GM21717 (cell line): ENCODE results near the gene SH3BGRL3.
A peak's percentile ranks its signal among the peaks of the same experiment; 100 is the strongest.

ENCODE experiments used
- ATAC-seq: cut with Tn5 transposase; IDR thresholded peaks from one replicate; pipeline ENCODE4 v1.9.1; 2021; ENCODE audit warnings: mild to moderate bottlenecking, moderate library complexity; ENCODE audit not compliant: unreplicated experiment

SH3BGRL3 gene

DNA sequence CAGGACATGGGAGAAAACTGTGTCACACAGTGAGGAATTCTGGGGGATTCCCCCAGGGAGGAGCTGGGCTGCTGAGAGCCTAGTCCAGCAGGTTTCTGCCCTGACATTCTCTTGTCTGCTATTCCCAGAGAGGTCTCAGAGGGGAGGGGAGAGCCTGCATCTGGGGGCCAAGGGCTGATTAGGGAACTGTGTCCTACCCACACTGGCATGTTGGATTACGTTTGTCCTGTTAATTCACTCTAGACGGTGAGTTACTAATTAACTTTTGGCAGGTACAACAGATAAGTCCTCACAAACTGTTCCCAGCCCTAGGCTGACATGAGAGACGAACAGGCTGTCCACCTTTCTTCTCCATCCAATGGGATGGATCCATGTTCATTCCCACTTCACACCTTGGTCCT lies 2.6 kb upstream of the SH3BGRL3 start:
- ATAC-seq = no peak

DNA sequence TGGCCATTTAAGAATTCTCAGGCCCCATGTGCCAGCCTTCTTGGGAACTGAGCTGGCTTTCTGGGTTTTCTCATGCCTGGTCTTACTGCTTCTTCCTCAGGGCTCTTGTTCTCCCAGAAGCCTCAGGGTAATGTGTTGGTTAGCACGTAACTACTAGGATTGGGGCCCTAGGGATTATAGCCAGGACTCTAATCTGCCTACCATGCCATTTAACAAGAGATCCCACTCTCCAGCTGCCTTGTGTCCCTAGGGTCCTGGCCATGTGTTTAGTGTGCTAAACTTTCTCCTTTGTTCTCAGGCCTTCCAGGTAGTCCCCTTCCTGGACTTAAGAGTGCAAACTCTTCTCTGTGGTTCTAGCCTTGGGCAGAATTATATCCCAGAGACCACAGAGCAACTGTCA lies 2.2 kb upstream of the SH3BGRL3 start:
- no peak for ATAC-seq

DNA sequence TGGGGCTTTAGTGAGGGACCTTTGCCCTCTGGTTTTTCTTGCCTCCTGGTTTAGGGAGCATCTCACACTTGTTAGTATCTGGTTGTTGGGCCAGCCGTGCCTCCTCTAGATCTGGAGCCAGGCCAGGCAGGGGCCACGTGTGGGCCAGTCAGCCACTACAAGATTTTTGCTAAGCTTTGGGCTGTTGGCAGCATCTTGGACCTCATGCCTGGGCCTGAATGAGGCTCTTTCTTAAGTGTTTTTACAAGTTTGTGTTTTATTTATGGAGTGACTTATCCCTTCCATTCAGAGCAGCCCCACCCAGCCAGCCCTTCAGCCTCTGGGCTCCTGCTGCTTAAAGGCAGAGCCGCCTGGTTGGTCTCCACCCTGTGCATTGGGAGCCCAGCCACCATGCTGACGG lies 1.6 kb upstream of the SH3BGRL3 start:
- no peak for ATAC-seq

DNA sequence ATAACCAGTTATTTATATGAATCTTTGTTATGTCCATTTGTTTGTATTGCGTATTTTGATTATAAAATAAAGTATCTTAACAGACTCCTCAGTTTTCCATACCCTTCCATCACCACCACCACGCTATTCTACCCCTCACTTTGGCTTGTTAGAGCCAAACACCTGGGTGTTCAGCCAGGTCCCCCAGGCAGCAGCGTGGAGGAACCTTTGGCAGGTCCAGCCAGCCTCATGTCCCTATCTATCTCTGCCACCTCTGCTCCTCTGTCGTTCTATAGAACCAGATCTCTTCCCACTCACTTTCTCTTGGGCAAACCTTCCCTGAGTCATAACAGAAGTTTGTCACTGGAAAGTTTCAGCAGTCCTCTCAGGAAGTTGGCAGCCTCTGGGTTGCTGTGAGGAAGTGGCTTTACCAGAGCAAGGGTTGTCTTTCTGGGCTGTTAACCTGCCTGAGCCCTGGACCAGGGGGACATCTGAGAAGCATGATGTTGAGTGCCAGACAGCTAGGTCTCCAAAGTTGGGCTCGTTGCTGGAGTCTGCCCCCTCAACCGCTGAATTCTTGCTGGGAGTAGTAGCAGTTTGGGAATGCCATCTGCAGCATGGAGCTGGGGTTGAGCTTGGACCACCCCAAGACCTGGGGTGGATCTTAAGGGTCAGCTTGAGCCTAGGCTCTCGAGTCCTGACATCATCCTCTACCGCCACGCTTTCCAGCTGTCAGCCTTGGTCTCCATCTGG lies 996 bp upstream of the SH3BGRL3 start:
- no peak for ATAC-seq

DNA sequence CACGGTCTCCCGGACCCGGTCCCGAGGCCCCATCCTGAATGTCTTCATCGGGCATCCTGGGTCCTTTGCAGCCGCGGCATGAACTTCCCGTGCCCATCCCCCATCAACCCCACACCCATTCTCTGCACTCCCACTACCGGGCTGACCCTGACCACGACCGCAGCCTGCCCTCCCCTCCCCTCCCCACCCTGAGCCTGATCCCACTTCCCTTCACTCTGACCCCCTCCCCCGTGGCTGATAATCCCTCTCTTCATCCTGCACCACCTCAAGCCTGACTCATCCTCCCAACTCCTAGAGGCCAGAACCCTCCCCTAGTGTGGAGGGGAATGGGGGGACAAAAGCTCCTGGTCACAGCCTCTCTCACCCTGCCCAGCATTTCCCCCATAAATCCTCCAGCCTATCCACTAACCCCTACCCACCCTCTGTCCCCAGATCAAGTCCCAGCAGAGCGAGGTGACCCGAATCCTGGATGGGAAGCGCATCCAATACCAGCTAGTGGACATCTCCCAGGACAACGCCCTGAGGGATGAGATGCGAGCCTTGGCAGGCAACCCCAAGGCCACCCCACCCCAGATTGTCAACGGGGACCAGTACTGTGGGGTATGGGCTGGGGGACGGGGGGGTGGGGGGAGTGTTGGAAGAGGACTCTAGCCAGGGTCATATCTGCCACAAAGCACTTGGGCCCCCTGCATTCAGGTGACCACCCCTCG lies 602 bp downstream of the SH3BGRL3 start:
- ATAC-seq = no peak

DNA sequence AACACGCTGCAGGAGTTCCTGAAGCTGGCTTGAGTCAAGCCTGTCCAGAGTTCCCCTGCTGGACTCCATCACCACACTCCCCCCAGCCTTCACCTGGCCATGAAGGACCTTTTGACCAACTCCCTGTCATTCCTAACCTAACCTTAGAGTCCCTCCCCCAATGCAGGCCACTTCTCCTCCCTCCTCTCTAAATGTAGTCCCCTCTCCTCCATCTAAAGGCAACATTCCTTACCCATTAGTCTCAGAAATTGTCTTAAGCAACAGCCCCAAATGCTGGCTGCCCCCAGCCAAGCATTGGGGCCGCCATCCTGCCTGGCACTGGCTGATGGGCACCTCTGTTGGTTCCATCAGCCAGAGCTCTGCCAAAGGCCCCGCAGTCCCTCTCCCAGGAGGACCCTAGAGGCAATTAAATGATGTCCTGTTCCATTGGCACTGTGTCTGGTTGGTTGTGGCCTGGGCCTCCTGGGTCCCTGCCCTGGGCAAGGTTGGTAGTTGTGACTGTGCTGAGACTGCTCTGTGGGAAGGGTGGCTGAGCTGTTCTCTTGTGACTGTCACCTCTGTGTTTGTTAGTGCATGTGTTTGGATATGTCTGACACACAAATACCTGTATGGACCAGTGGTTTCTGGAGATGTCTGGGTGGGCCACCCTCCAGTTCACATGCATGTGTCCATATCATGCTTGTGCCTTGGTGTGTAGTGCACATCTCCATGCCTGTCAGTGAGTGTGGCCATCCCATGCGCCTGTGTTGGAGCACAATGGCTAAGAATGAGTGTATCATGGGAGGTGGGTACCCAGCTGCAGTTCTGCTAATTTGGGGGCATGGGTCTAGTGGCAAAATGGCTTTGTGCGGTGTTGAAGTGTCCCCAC lies 1.4 kb downstream of the SH3BGRL3 start:
- no peak for ATAC-seq

DNA sequence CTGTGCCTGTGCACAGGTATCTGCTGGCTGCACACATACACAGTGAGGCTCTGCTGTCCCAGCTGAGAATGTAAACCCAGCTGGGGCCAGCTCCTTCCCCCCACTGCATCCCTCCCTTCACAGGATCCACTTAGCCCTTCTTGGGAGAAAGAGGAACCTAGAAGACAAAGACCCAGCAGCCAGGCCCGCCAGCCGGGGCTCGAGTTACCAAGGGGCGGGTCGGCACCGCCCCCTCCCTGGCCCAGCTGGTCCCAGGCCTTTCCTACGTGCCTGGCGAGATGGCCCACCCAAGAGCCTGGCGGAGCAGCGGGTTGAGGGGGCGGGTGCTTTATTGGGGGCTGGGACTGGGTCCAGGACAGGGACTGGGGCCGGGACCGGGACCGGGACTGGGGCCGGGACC lies 2.1 kb downstream of the SH3BGRL3 start:
- no peak for ATAC-seq

DNA sequence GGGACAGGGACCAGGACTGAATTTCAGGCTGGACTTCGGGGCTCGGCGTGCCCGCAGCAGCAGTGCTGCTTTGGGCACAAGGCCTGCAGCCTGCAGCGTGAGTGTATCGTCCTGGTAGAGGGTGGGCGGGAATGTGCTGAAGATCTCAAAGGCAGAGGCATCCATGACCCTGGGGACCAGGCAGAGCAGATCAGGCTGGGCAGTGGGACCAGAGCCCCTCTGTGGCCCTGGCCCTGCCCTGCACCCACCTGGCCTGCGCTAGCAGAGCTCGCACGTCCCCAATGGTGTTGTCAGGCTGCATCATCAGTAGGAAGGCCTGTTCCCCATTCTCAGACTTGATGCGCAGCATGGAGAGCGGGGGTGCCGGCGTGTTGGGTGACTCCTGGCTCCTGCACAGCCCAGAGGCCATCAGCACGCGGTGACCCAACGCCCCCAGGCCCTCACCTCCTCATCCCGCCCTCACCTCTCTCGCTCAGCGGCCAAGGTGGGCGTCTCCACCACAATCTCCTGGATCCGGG lies 2.6 kb downstream of the SH3BGRL3 start:
- no peak for ATAC-seq

DNA sequence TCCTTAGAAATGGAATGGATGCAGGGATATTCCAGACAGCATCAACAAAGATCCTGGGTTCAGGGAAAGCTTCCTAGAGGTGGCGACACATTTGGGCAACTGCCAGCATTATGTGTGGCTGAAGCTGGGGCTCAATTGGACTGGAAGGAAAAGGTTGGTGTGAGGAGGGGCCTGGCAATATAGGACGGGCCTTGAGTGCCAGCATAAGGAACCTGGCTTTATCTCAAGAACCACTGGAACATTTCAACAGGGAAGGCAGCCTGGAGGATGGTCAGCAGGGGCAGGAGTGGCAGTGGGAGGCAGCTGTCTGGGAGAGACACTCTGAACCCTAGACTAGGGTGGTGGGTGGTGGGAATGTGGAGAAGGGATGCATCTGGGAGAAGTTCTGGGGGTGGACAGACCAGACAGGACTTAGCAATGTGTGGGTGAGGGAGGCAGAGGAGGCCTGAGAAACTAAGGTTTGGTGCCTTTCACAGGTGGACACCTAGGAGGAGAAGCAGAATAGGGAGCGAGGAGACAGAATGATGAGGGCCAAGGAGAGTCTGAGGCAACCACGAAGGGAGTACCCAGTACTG lies 3.5 kb downstream of the SH3BGRL3 start:
- ATAC-seq = no peak

DNA sequence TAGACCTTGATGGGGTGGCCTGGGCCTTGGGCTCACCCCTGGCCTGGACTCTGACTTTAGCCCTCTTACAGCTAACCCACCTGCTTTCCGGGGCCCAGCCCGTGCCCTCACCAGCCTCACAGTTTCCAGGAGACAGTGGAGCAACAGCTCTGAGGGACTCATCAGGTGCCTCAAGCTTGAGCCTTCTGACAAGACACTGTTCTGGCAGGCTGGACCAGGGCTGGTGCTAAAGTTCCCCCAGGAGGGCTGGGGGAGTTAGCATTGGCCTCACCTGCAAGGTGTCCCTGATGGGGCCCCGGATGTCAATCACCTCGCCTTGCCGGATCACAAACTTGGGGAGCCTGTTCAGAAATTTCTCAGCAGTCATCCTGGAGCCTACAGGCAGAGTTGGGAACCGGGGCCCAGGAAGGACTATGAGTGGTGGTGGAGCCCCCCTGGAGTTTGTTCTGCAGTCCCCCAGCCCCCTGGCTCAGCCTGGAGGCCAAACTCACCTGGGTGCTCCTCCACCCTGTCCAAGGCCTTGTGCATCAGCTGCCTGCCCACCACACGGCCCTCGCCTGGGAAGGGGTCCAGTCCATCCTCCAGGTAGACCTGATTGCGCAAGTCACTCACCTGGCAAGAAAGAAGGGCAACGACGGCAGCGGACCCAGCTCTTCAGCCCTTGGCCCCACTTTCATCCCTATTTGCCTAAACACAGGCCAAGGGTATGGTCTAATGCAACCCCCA lies 4.1 kb downstream of the SH3BGRL3 start:
- ATAC-seq = no peak

DNA sequence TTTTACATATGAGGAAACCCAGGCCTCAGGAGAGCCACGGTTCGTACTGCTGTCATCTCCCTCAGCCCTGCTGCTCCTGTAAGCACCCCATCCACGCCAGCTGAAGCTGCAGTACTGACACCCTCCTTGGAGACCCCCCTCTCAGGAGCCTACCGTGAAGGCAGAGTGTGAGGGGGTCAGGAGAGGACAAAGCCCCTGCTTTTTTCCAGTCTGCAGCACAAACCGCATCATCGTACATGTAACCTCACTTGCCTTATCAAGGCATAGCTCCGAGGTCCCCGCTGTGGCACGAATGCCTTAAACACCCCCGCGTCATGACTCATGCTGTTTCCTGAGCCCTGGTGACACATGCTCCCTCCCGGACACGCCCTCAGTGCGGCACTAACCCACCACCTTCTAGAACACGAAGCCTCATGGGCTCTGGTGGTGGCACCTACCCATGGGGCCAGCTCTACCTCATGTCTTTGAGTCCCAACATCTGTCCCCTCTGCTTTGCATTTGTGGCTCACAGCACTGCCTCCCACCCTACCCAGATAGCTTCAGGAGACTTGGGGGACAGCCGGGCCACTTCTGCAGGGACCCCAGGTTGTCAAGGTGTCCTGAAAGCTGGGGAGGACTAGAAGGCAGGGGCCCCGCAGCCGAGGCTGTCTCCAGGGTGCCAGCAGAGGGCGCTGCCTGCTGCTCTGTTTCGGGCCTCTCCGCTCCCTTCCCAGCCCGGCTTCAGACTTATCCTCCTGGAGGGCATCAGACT lies 4.9 kb downstream of the SH3BGRL3 start:
- peak; percentile 28 for ATAC-seq

DNA sequence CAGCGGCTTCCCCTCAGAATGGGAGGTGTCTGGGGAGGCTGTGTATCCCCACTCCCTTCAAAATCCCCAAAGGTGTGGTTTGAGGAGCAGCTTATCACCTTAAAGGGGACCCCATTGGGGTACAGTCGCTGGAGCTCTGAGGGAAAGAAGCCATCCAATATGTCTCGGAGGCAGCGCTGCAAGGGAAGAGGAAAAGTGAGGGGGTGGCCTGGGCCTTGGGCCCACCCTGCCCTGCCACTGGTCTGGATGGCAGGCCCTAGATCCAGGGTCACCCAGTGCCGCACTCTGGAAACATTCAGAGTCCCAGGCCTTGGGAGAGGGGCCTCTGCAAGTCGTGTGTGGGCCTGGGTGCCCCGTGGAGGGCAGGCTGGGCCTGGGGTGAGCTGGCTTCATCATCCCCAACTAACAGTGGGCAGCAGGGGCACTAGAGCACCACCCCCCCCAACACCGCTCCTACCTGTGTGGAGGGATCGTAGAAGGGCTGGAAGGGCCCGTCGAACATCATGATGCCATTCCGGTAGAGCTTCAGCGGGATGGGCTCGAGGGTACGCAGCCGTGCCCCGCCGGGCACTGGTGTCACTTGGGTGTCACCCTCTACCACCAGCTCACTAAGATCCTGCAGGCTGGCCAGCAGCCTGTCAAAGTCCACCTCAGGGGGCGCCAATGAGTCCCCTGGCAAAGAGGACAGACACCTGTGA lies 5.6 kb downstream of the SH3BGRL3 start:
- ATAC-seq = no peak

DNA sequence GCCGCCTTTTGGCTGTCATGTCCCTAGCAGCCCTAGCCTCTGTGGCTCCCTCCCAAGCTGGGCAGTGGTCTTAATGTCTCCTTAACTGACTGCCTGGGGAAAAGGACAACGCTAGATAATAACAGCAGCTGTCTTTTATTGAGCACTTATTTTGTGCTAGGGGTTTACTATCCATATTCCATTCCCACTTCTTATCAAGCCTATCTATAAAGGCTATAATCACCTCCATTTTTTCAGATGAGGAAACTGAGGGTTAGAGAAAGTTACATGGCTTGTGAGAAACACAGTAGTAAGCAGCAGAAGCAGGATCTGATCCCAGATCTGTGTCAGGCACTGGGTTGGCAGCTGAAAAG lies 6.2 kb downstream of the SH3BGRL3 start:
- no peak for ATAC-seq

DNA sequence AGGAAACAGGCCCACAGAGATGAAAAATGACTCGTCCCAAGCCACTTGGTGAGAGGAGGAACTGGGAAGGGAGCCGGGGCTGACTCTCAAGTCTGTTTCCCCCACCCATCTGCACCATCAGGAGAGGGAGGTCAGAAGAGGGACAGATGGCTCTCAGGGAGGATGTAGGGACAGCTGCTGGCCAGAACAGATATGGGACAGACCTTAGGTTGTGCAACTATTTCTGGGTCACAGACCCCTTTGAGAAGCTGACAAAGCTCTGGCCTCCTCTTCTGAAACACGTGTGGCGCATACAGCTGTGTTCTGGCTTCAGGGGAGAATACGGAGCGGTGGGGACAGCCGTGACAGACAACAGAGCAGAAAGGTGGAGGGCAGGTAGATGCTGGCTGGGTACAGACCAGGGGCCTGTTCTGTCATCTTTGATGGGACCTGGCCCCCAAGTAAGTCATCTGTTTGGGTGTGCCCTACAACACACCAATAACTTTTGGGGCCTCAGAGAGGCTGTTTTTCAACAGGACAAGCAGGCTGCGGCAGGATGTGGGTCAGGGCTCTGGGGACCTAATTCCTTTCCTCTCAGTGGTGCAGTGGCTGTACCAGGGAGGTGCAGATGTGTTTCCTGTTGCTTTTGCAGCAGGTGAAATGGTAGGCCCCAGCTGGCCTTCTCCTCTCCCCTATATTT lies 7.3 kb downstream of the SH3BGRL3 start:
- no peak for ATAC-seq

DNA sequence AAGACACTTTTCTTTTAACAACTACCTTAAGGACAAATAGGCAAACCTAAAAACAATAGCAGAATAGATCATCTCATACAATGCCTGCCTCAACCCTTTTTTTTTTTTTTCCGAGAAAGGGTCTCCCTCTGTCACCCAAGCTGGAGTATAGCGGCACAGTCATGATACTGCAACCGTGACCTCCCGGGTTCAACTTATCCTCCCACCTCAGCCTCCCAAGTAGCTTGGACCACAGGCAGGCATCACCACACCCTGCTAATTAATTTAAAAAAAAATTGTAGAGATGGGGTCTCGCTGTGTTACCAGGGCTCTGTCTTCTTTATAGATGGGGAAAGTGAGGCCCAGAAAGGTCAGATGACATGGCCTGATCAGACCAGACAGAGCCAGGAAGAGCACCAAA lies 7.9 kb downstream of the SH3BGRL3 start:
- no peak for ATAC-seq

DNA sequence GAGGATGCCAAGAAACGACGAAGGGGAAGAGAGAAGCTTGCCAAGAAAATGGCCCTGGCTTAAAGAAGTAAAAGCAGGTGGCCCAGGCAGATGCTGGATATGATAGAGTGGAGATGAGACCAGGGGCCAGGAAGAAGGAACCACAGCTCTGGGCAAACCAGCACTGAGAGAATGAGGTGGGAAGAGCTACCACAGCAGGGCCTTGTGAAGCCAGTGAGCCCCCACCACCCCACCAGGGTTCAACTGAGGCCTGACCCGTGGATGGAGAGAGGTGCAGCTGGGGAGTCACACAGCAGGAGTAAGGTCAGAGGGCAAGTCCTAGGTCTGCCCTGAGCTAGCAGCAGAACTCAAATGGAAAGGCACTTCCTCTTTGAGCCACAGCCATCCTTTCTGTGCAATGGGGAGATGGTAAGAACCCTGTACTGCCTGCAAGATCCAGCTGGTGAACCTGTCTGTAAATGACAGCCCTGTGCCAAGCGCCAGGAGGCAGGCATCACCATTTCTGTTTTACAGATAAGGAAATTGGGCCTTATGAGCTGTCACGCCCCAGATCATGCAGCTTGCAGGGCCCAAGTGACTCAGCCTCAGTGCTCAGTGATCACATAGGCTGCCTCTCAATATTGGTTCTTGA lies 8.5 kb downstream of the SH3BGRL3 start:
- ATAC-seq = no peak

DNA sequence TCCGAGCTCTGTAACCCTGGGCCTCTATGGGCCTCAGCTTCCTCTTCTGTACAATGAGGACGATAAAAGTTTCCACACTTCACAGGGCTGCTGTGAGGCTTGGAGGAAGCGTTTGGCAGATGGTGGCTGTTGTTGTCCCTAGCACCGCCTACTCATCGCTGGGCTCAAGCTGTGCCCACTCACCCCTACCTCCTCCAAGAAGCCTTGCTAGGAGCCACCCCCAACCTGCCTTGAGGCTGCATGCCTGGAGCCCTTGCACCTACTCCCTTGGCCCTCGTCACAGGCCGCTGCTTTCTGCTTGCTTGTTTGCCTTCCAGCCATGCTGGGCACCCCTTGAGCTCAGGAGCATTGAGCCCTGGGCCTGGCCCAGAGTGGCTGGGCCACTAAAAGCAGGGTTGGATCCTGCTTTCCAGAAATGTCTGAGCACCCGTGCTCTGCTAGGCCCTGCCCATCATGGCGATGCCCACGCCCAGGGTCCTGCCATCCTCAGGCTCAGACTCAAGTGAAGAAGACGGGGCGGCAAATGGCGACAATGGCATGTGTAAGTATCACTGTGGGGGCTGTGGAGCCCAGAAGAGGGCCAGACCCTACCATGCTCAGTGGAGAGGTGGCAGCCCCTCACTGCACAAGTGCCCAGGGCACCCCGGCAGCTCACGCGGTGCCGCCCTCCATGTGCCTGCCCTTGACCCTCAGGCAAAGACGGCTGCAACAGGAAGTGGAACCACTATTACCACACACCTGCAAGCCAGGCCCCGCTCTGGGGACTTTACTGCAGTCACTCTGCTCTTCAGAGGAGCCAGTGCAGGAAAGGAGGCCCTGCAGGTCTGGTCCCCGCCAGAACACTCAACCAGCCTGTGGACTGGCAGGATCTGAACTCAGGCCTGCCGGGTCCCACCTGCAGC lies 9.5 kb downstream of the SH3BGRL3 start:
- ATAC-seq = no peak
